ENCODE results near the gene CRMP1.

The CRMP1 gene

DNA sequence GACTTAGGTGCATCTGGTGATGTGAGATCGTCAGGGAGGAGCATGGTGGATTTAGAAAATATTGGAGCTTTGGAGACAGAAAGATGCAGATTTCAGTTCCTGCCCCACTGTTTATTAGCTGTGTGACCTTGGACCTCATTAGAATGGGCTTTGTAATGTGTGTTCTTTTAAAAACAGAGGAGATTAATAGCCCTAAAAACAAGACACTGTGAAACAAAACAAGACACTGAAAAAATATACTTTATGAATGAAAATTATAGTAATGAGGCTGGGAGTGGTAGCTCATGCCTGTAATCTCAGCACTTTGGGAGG lies 102.4 kb downstream of the CRMP1 start:
- no peak for DNase-seq

- no peak for DNase-seq
Measured at GRCh38 chr4:5789141-5789540, 103.7 kb downstream of the CRMP1 start.

GRCh38 chr4:5788144-5788543 lies 104.7 kb downstream of the CRMP1 start:
- DNase-seq = peak; percentile 2

DNA sequence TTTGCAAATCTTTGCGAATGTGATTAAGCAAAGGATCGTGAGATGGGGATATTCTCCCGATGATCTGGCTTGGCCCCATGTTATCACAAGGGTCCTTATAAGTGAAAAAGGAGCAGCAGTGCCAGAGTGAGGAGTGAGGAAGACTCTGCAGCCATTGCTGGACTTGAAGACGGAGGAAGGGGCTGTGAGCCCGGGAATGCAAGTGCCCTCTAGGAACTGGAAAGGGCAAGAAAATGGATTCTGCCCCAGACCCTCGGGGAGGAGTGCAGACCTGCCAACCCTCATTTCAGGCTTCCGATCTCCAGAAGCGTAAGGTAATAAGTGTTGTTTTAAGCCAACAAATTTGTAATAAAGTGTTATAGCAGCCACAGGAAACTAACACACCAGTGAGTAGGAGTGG lies 105.6 kb downstream of the CRMP1 start:
- DNase-seq = no peak

DNA sequence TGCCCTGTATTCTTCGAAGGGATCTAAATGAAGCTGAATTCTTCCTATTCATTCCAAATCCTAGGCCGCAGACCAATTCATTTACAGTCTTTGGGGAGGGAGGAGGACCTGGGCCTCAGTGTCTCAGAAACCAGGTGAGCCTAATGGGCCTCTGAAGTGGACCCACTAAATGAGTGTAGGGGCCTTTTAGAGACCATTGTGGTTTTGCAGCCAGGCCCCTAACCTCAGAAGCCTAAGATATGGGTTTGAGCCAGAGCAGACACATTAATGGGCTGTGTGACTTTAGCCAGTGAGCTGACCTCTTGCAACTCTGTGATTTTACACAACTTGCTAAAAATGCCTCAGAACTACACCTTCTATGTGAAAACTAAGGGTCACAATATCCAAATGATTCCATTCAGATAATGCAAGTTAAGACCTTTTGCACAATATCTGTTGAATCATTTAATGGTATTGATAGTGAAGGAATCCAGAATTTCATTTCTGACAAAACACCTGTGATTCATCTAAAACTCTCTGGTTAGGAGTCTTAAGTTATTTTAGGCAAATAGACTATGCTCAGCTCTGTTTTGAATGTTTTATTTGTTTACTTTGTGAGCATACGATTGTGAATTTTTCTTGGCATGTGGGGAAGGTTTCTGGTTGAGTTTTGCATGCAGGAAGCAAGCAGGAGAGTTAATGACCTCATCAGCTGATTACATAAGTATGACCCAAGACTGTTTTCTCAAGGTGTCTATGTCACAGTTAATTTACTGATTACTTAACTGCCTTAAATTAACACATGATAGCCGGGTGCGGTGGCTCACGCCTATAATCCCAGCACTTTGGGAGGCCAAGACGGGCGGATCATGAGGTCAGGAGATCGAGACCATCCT lies 106.8 kb downstream of the CRMP1 start:
- no peak for DNase-seq

DNA sequence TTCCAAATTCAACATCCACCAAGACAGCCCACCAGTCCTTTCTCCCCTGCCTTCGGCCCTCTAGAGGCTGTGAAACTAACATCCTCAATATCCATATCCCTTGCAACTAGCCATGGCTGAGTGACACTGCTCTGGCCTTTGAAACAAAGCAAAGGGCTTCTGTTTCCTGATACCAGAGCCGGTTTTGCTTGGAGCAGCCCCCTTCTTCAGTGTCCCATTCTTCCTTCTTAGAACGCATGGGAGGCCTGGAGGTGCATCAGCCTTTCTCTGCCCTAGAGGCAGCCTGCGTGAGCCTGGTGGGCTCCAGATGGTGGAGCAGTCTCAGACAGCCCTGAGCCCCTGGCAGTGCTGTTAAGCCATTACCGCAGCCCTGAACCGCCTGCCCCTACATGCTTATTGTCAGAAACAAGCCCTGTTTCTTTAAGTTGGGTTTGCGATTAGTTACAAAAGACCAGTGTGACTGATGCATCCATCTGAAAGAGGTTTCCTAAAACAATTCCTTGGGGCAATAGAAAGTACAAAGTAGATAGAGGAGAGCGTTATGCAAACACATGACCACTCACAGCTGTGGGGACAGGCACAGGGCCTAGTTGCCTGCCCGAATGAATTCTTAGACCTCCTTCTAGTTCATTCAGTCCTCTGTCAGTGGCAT lies 107.8 kb downstream of the CRMP1 start:
- no peak for DNase-seq

GRCh38 chr4:5784021-5784420 lies 108.9 kb downstream of the CRMP1 start:
- DNase-seq = no peak

DNA sequence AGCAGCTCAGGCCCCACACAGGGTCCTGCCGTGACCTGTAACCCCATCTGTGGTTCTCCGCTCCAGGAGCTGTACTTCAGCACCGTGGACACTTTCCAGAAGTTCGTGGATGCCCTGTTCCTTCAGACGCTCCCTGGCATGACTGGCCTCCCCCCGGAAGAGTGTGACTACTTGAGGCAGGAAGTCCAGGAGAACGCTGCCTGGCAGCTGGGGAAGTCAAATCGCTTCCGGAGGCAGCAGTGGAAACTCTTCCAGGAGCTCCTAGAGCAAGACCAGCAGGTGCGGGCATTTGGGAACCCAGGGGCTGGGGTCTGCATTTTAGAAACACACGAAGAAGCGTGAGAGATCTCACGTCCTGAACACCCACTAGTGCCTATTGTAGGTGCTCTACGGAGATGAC lies 109.4 kb downstream of the CRMP1 start:
- no peak for DNase-seq

DNA sequence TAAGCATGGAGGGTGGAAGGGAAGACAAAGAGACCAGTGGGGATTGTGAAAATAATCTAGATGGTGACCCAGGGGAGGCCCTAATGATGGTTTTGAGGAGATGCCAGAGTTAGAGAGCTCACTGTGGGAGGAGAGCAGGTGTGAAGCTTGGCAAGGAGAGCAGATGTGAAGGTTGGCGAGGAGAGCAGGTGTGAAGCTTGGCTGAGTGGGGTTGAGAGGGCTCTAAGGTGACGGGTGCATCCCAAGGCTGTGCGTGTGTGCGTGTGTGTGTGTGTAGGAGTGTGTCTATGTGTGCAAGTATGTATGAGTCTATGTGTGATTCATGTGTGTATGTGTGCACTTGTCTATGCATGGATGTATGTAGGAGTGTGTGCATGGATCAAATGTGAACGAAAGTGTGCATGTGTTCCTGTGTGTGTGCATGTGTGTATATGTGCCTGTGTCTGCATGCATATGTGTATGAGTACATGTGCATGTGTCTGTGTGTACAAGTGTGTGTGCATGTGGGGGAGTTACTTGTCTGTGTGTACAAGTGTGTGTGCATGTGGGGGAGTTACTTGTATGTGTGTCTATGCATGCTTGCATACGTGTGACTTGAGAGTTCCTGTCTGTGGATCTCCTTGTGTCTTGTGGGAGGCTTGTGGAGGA lies 109.9 kb downstream of the CRMP1 start:
- DNase-seq = no peak

- DNase-seq = no peak
Measured at GRCh38 chr4:5781691-5782090, 111.2 kb downstream of the CRMP1 start.

DNA sequence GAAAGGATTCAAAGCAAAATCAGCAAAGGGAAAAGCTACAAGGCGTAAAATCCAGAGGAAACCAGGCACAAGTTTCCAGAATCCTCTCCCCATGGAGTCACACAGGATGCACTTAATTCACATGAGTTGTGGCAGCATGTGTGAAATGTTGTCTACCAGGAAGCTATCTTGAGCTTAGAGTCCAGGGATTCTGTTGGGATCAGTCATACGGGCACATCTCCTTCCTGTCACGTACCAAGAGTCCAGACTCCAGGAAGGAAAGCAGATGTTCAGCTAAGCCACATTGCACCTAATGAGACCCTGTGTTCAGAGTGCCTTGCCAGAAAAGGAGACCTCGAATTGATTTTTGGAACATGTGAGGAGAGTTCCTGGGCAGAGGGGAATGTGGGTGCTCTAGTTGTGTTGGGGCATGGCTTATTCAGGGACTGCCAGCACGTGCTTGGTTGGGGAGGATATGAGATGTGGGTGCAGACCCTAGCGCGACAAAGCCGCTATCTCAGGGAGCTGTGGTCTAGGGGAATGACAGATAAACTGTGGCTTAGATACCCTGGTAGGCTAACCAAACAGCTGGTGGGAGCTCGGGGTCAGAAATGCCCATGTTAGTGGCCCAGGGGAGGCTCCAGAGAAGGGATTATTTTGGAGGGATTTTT lies 111.9 kb downstream of the CRMP1 start:
- DNase-seq = no peak

DNA sequence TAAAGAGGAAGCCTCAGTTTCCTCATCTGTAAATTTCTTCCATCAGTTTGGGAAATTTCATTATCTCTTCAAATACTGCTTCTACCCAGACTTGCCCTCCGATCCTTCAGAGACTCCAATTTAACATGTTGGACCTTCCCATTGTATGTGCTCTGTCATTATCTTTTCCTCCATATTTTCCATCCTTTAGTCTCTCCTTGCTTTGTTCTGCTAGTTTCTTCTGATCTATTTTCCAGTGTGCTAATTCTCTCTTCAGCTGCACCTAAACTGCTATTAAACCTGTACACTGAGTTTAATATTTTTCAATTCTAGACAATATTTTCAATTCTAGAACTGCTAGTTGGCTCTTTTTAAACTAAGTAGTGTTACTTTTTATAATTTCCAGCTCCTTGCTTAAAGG lies 116.4 kb downstream of the CRMP1 start:
- no peak for DNase-seq

DNA sequence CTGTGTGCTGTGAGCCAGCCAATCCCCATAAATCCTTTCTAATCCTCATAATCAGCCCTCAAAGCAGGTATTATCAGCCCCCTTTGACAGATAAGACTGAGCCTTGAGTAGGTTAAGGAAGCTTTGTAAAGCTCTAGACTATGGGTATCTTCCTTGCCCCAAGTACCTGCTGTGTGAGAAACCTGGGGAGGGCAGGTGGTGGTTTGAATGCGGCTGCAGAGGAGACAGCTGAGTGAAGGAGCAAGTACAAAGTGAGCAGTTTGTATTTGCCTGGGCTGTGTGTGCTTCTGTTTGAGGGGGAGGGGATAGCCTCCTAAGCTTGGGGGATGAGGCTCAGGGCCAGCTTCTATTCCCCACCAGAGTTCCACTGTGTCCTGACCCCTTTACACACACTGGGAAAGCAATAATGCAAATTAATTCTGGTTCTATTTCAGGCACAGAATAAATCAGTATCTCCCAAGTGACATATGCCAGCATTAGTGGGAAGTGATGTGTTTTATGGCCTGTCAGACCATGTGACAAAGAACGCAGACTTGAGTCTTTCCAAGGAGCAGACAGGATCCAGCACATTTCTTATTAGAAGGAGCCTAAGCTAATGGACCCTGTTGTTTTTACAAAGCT lies 118.4 kb downstream of the CRMP1 start:
- DNase-seq = no peak

DNA sequence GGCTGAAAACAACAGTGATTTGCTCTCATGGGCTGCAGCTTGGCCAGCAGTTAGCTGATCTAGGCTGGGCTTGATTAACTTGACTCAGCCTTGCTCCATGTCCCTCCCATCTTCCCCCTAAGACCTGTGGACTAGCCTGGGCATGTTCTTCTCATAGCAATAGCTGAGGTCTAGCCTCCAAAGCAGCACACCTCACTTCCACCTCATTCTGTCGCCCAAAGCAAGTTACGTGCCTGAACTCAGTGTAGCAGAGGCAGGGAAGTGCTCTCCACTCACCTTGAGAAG lies 119.7 kb downstream of the CRMP1 start:
- DNase-seq = no peak

DNA sequence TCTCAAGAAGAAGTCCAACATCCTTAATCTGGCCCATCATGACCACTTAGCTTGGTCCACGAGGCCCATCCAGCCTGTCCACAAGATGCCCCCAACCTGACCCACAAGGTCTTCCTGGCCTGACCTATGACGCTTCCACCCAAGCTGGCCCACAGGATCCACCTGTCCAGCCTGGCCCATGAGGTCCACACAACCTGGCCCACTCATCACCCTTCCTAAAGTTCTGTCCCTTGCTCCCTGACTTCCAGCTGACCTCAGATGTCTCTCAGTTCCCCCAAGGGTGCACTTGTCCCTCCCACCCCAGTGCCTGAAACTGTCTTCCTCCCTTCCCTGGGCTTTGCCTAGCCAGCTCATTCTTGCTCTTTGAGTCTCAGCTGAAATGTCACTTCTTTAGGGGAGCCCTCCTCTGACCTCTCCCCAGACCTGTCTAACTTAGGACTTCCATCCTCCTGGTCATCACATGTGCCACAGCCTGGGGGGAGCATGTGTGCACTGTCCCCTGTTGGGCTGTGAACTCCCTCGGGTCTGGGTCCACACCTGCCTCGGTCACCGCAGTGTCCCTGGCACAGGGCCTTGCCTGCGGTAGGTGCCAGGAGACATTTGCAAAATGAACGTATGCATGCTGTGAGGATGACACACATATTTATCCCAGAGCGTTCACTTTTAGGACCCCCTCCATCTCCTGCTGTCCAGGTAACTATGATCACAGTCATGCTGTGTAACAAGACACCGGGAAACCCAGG lies 120.2 kb downstream of the CRMP1 start:
- no peak for DNase-seq
